C4-2B (cell line): ENCODE measurements around the gene MMD.

ENCODE experiments used
- CTCF ChIP-seq: fragments of 450-650 bp; conservative IDR thresholded peaks from 2 replicates; pipeline ENCODE4 v1.5.1; 2017; ENCODE audit warnings: mild to moderate bottlenecking
- ZFX ChIP-seq: fragments of 450-650 bp; IDR thresholded peaks from 2 replicates; pipeline ENCODE4 v1.6.1; 2017

- no peak for TF ChIP-seq CTCF
- TF ChIP-seq ZFX, result no peak
These were observed 3.4 kb upstream of the MMD start for GRCh38 chr17:55424893-55425540.
